Panc1 (cell line): ENCODE measurements around the gene GDF2. TPM values are rescaled to one million over a fixed set of nuclear protein-coding genes. Genes with fewer than 3 reads are reported as not detected.

Experiments
- ATAC-seq: fragments of 200-7000 bp; cut with Tn5 transposase; 2 replicates; pipeline ENCODE4 v1.9.1; 2020; ENCODE audit warnings: mild to moderate bottlenecking, moderate library complexity
- BruUV-seq: library from RNA; stranded (reverse); fragments of 400-500 nt; replicated peaks from 2 replicates; lab custom pipeline; 2021; lab: Mats Ljungman, UMichigan
- CTCF ChIA-PET: fragments of 300-600 bp; sonication (Branson Sonifier 250); formaldehyde crosslinking; loops from one replicate; lab custom pipeline; 2022; ENCODE audit warnings: antibody characterized with exemption; lab: Charles Lee
- POLR2A ChIA-PET: fragments of 300-600 bp; sonication (Branson Sonifier 250); formaldehyde crosslinking; loops from one replicate; lab custom pipeline; 2022; ENCODE audit warnings: antibody characterized with exemption; lab: Charles Lee
- DNase-seq: peaks from one replicate; pipeline ENCODE4 v3.0.0-alpha.2; 2010; ENCODE audit warnings: low read depth, low spot score
- H3K27ac ChIP-seq: 2 replicates; pipeline ENCODE4 v1.5.1; 2011; ENCODE audit warnings: mild to moderate bottlenecking, low read length, inconsistent platforms
- H3K27me3 ChIP-seq: fragments of 200-500 bp; sonication (Bioruptor generic); 2 replicates; pipeline ENCODE4 v1.6.0; 2014; ENCODE audit warnings: low read length, inconsistent platforms; ENCODE audit not compliant: control insufficient read depth, insufficient read depth
- H3K36me3 ChIP-seq: fragments of 200-500 bp; sonication (Bioruptor generic); 2 replicates; pipeline ENCODE4 v1.5.1; 2014; ENCODE audit warnings: inconsistent platforms, mild to moderate bottlenecking, low read length, moderate library complexity; ENCODE audit not compliant: control insufficient read depth, insufficient read depth
- H3K4me1 ChIP-seq: 2 replicates; pipeline ENCODE4 v1.5.1; 2011; ENCODE audit warnings: inconsistent platforms, mild to moderate bottlenecking, low read length, moderate library complexity; ENCODE audit not compliant: control insufficient read depth, insufficient read depth
- H3K4me3 ChIP-seq, 2 experiments: 2 replicates each; pipeline ENCODE4 v1.5.1; 2011 to 2012; ENCODE audit warnings: low read depth in 2 of 2, low read length in 2 of 2, mild to moderate bottlenecking in 2 of 2, inconsistent platforms in 1 of 2, moderate library complexity in 1 of 2
- H3K9me3 ChIP-seq: fragments of 200-500 bp; sonication (Bioruptor generic); 2 replicates; pipeline ENCODE4 v1.5.1; 2014; ENCODE audit warnings: low read depth, mild to moderate bottlenecking, inconsistent platforms, low read length, moderate library complexity; ENCODE audit not compliant: control insufficient read depth, insufficient read depth
- CTCF ChIP-seq: fragments of 450-650 bp; IDR thresholded peaks from 2 replicates; pipeline ENCODE4 v1.5.1; 2017; ENCODE audit warnings: mild to moderate bottlenecking
- POLR2AphosphoS5 ChIP-seq: IDR thresholded peaks from 2 replicates; pipeline ENCODE4 v1.6.1; 2012; ENCODE audit warnings: mild to moderate bottlenecking, low read depth, low read length, moderate library complexity
- REST ChIP-seq, 2 experiments: IDR thresholded peaks; 2 replicates each; pipeline ENCODE4 v1.6.1; 2011 to 2012; ENCODE audit warnings: low read depth in 2 of 2, control low read depth in 1 of 2, low read length in 1 of 2, mild to moderate bottlenecking in 1 of 2, moderate library complexity in 1 of 2; ENCODE audit not compliant: insufficient read depth in 1 of 2
- SIN3A ChIP-seq: IDR thresholded peaks from 2 replicates; pipeline ENCODE4 v1.6.1; 2012; ENCODE audit warnings: low read depth, mild to moderate bottlenecking, low read length, moderate library complexity, borderline replicate concordance; ENCODE audit not compliant: insufficient read depth
- TCF7L2 ChIP-seq: IDR thresholded peaks from 2 replicates; pipeline ENCODE4 v1.6.1; 2011; ENCODE audit warnings: mild to moderate bottlenecking, low read depth, low read length, inconsistent platforms
- in situ Hi-C: cut with HindIII; loops from 2 replicates; pipeline ENCODE4 v1.10.0; 2016; ENCODE audit warnings: low sequenced_read_pairs, low pct_unique_long_range_greater_than_20kb
- intact Hi-C: fragments of 100-400 bp; cut with micrococcal nuclease; formaldehyde crosslinking; loops from one replicate; pipeline ENCODE4 v1.10.0; 2022; ENCODE audit not compliant: unreplicated experiment
- total RNA-seq: library from RNA; stranded (reverse); gene quantifications from one replicate; pipeline ENCODE4 v1.2.1, GENCODE V29; 2021; ENCODE audit not compliant: unreplicated experiment

Gene GDF2
- total RNA-seq, 1 experiment from 2014 or later = not detected

GRCh38 chr10:47303105-47303504 is 19.1 kb upstream of the GDF2 start:
- BruUV-seq = no TSS peak
- ChIA-PET POLR2A (no interaction called here), CTCF (no interaction called here)
- no peaks in the 10 kb centered on the region for H3K9me3 ChIP-seq
- in situ Hi-C loops (no loop called here), intact Hi-C loops (no loop called here)
- ATAC-seq (no peak), DNase-seq (no peak)
- H3K27me3 ChIP-seq = peaks cover 22% of the 10 kb centered on the region
- no peak overlapping the region for H3K27ac ChIP-seq
- H3K36me3 ChIP-seq = no peaks in the 10 kb centered on the region
- TF ChIP-seq POLR2AphosphoS5 (no peak), REST (IDR thresholded peaks at IDR 0.05; ENCODE audit: insufficient read depth in 1 of 2, low read depth in 2 of 2, low read length in 1 of 2) (no peak), CTCF (no peak), TCF7L2 (no peak), SIN3A (no peak)
- no peak overlapping the region for H3K4me3 ChIP-seq
- peaks cover 5% of the 10 kb centered on the region; the same call in 1 of the 2 replicates for H3K4me1 ChIP-seq

- Histone ChIP-seq H3K36me3 (no peaks in the 10 kb centered on the region), H3K27me3 (peaks cover 19% of the 10 kb centered on the region), H3K27ac (no peak overlapping the region), H3K9me3 (no peaks in the 10 kb centered on the region), H3K4me1 (peaks cover 5% of the 10 kb centered on the region; the same call in 1 of the 2 replicates), H3K4me3 (no peak overlapping the region)
- POLR2A ChIA-PET = no interaction called here
- CTCF ChIA-PET = no interaction called here
- intact Hi-C loops = no loop called here
- no TSS peak for BruUV-seq
- DNase-seq (no peak), ATAC-seq (no peak)
- in situ Hi-C loops = no loop called here
- TF ChIP-seq POLR2AphosphoS5 (no peak), SIN3A (no peak), REST (IDR thresholded peaks at IDR 0.05; ENCODE audit: insufficient read depth in 1 of 2, low read depth in 2 of 2, low read length in 1 of 2) (no peak)
Measured at GRCh38 chr10:47303866-47304265, 18.4 kb upstream of the GDF2 start.
